HS-27A (cell line): ENCODE measurements around the gene SULT1C3.

Experiments
- DNase-seq: peaks from one replicate; pipeline ENCODE4 v3.0.0-alpha.2; 2012; ENCODE audit warnings: low read depth, missing footprints

SULT1C3 gene

DNA sequence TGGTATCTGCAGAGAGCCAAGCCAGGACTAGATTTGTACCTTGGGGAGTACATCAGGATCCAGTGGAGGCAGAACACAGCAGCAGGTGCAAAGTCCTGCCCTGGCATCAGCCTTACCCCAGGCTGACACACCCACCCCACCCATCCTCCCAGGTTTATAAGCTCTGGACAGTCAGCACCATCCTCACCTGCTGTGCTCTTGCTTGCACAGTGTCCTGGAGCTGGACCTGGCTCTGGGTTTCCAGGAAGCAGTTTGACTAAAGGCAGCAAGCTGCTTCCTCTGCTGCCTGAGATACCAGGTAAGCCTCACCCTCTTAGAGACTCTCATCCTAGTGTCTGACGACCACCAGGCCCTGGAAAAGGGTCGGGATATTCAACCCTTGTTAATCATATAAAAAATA lies at the start of gene SULT1C3:
SULT1C3 (plus strand) TSS at position 183 of the 400 bp plus-strand sequence. CDS start 7,227 bp downstream, outside the sequence.
- no peak for DNase-seq

- DNase-seq = no peak
Measured at GRCh38 chr2:108193251-108193650, 46.5 kb upstream of the SULT1C3 start.

DNA sequence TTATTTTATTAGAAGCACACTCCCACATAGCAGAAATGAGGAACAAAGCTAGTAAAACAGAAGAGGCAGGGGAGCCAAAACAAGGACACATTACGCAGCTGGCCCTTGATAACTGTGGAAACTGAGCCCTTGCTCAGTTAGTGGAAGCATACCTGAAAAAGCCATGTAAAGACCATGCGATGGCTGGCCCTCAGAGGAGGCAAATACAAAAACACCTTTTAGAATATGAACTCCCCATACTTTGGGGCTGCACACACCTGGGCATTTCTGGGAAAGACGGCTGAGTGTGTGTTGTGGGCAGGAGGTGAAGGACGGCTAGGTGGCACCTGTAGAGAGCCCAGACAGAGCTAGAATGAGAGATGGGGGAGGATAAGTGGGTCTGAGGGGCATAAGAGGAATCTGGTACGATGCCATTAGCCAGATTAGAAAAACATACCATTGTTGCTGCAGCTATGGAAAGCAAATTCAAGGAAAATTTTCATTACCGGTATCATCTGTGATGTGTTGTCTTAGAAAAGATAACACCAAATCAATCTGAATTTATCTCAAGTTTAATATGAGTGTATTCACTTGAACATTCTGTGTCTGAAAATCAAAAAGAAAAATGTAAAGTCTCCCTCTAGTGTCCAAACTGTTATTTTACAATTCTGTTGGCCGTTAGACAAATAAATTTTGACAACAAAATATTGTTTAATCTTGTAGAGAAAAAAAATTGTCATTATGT lies 45.2 kb upstream of the SULT1C3 start:
- no peak for DNase-seq

DNA sequence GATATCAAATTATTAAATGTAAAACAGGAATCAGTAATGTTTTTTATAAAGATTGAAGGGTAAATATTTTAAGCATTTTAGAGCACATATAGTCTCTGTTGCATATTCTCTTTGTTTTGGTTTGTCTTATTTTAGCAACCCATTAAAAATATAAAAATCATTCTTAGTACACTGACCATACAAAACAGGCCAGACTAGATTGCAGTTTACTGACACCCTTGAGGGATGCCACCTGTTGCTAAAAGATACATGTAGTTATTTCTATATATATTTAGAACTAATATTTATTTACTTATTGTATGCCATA lies 44.7 kb upstream of the SULT1C3 start:
- DNase-seq = no peak

GRCh38 chr2:108199726-108200125 lies 40.0 kb upstream of the SULT1C3 start:
- peak; percentile 45 for DNase-seq

- no peak for DNase-seq
Measured at GRCh38 chr2:108200569-108200968, 39.2 kb upstream of the SULT1C3 start.

- DNase-seq = no peak
Measured at GRCh38 chr2:108212671-108213070, 27.1 kb upstream of the SULT1C3 start.

- no peak for DNase-seq
Measured at GRCh38 chr2:108215794-108216211, 24.0 kb upstream of the SULT1C3 start.

- DNase-seq = no peak
Measured at GRCh38 chr2:108217211-108217610, 22.6 kb upstream of the SULT1C3 start.

DNA sequence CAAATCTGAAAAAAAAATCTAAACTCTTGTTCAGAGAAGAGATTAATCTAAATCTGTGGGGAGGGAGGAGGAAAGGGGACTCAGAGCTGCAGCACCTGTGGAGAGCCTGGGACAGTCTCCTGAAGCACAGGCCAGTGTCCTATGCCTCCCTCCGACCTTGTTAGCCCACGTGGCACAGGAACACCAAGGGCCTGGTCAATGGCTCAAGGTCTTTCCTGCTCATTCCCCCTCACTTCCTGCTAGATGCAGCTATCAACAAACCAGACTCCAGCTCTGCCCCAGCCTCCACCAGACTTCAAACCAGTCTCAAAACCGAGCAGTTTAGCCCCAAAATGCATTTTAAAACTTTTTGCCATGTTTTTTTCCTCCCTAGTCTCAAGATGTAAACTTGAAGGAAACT lies 20.1 kb upstream of the SULT1C3 start:
- no peak for DNase-seq

GRCh38 chr2:108220191-108220590 lies 19.6 kb upstream of the SULT1C3 start:
- DNase-seq = no peak

DNA sequence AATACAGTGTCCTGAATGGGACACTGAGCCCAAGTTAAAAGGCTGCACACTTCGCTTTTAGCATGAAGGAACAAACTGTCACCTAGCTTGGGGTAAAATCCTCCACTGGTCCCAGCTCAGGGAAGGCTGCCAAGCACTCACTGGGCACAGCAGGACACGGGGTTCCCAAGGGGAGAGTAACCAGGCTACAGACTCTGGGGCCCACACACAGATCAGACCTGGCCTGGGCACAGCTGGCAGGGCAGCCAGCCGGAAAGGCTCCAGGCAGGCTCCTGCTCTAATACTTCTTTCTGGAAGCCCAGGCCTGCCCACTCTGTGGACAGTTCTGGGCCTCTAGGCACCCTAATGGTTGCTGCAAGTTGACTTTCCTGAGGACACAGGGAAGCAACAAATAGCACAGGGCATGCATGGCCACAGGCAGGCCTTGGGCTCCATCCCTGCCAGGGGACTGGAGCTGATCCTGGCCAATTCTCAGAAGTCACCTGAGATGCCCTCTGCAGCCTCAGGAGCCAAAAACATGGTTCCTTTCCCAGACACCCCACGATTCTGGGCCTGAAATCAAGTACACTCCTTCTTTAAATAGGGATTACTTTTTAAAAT lies 18.7 kb upstream of the SULT1C3 start:
- DNase-seq = no peak

DNA sequence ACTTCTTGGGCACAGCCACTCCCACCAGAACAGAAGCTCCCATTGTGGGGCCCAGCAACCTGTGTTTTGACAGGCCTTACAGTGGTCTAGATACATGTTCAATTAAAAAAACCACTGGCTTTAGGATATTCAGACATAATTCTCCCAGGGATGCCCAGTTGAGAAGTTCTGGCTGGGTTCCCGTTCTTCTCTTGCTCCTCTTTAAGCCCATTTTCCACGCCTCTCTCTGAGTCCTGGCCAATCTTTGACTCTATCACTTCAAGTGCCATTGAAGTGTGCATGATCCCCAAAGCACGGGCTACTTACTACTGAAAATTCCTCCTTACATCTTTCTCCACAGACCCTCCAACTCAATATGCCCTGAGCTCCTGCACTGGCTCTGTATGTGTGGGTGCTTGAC lies 17.5 kb upstream of the SULT1C3 start:
- no peak for DNase-seq

- DNase-seq = no peak
Measured at GRCh38 chr2:108223573-108223972, 16.2 kb upstream of the SULT1C3 start.

DNA sequence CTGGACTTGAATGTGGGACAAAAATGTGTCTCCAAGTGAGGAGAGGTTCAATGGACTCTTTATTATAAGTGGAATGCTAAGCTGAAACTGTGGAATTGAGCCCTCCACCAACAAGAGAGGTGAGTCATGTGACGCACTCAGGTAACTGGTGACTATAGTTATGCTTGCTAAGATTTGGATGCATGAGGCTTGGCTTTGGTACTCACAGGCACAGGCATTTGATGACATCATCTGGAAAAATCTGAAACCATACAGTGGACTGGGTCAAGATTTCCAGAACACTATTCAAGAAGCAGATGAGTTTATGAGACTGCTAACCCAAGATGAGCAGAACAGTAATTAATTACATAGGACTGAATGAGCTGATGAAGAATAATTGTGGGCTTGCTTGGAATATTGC lies 15.7 kb upstream of the SULT1C3 start:
- no peak for DNase-seq

DNA sequence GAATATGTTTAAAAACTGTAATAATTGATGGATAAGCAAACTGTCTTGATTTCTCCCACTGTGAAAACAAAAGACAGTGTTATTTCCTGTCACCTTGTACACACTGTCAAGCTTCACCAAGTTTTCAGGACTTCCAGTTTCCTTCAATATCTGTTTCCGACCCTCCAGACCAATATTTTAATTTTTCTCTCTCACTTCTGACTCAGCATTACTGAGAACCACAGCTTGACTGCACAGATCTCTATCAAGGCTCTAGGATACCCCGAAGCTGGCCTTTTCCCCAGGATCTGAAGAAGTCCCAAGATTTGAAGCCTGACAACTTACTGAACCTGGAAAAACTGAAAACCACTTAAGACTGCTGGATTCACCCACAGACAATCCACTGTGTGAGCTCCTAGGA lies 13.2 kb upstream of the SULT1C3 start:
- DNase-seq = no peak

GRCh38 chr2:108228006-108228405 lies 11.8 kb upstream of the SULT1C3 start:
- DNase-seq = no peak

- no peak for DNase-seq
Measured at GRCh38 chr2:108228537-108228936, 11.2 kb upstream of the SULT1C3 start.

DNA sequence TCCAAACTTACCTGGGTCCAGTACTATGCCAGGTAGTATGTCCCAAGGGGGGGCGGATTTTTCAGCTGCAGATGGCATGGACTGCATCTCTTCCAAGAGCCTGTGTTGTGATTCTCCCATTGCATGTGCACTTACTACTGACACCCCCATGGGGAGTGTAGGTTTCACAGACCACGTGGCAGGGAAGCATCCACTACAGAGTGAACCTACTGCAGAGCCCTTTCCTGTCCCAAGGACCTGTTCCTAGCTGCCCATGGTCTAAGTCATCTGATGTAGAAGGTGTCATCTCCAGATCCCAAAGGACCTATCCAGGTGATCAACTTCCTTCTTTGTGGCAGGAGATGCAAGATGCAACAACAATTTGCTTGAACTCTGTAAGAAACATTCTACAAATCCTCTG lies 9.9 kb upstream of the SULT1C3 start:
- no peak for DNase-seq

DNA sequence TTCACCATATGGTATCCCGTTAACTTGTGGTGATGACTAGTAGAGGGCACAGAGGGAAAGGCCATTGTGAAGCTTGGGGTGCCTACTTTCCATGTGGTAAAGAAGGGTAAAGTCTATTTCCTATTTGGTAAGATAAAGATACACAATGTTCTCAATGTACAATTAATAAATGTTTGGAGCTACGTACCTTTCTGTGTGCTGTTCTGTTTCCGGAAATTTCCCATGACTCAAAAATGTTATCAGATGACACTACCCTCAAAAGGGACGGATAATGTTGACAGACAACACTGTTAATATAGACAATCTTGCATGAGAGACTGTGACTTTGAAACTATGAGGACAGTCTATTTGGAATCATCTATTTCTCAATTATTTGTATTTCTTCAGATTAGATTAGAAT lies 4.2 kb upstream of the SULT1C3 start:
- DNase-seq = no peak

DNA sequence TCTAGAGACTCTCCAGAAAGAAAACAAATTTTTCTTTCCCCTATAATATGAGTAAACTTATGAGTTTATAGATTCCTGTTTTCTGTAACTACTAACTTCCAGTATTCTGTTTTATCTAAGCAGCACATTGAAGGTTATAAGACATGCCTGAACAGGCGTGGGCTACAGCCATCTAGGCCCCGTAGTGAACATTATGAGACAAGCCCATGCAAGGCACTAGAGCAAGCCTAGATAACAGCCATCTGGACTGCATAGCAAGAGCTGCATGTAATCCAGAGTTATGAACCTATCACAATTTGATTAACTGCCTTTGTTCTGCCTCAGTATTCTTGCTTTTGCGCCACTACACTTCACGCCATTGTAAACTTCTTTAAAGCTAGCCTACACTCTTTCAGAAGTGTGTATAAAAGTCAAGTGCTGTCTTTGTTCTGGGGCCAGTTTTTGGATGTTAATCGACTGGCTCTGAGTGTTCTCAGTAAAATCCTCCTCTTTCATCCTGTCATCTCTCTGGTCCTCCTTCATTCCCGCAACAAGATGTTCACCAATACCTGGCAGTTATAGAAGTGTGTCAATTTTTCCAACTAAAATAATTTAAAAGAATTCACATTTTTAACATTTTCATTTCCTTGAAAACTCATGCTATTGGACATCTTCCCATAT lies 3.0 kb upstream of the SULT1C3 start:
- no peak for DNase-seq

- no peak for DNase-seq
Measured at GRCh38 chr2:108240966-108241365, 1.2 kb downstream of the SULT1C3 start.

GRCh38 chr2:108243566-108243965 lies 3.8 kb downstream of the SULT1C3 start:
- DNase-seq = no peak
